ENCODE results near the gene DNAJB13.

DNA sequence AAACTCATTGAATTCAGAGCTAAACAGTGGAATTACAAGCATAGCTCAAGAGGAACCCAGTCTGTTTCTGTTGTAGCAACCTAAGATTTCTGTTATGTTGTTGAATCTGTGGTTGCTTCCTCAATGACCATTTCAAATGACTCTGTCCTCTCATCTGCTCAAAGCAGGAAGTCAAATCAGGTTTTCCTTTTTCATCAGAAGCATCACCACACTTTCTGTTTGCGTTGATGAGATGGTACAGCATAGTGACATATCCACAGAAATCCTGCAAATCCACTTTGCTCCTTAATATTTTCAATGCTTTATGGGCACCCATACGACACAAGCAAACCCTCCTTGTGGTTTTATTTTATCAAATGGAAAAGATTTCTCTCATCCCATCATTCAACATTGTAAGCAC lies 44.4 kb downstream of the DNAJB13 start:
- TF ChIP-seq, protein P1, sequence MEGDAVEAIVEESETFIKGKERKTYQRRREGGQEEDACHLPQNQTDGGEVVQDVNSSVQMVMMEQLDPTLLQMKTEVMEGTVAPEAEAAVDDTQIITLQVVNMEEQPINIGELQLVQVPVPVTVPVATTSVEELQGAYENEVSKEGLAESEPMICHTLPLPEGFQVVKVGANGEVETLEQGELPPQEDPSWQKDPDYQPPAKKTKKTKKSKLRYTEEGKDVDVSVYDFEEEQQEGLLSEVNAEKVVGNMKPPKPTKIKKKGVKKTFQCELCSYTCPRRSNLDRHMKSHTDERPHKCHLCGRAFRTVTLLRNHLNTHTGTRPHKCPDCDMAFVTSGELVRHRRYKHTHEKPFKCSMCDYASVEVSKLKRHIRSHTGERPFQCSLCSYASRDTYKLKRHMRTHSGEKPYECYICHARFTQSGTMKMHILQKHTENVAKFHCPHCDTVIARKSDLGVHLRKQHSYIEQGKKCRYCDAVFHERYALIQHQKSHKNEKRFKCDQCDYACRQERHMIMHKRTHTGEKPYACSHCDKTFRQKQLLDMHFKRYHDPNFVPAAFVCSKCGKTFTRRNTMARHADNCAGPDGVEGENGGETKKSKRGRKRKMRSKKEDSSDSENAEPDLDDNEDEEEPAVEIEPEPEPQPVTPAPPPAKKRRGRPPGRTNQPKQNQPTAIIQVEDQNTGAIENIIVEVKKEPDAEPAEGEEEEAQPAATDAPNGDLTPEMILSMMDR (IDR thresholded peaks at IDR 0.05), result no peak
- TF ChIP-seq EP300 (IDR thresholded peaks at IDR 0.05) (no peak), POLR2A (IDR thresholded peaks at IDR 0.05) (no peak)
